ENCODE data around the gene DENND2C. TPM values are rescaled to one million over a fixed set of nuclear protein-coding genes. Genes with fewer than 3 reads are reported as not detected.

Gene DENND2C
- polyA plus RNA-seq, 2 of the 4 experiments (the other 2 are of a cell fraction) = 0.18 to 0.19 TPM

DNA sequence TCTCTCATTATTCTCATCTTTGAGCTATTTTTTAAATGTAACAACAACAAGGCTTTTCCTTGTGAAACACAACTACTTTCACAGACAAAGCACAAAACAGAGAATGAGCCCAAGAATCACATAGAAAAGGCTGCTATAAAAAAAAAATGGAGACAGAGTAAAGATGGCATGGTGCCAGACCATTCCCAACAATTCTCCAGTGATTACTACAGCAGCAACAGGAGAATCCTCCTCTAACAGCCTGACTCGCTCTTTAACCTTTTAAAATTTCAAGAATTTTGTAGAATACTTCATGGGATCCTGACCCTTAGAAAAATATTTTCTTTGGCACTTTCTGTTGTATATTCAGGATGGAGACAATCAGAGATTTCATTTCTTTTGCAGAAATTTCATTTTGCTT, 84.6 kb downstream of the DENND2C start:
- ChIA-PET POLR2A (no interaction called here), CTCF (no interaction called here)
- FAIRE-seq (no peak), DNase-seq (ENCODE audit: low read depth in 1 of 2, low spot score in 1 of 2) (no peak), ATAC-seq (no peak)
- Histone ChIP-seq H3K4me3 (no peak overlapping the region), H3K4me2 (no peak overlapping the region), H3K27ac (no peak overlapping the region), H3K9me3 (no peaks in the 10 kb centered on the region), H3K4me1 (no peaks in the 10 kb centered on the region)
- TF ChIP-seq, protein P1, sequence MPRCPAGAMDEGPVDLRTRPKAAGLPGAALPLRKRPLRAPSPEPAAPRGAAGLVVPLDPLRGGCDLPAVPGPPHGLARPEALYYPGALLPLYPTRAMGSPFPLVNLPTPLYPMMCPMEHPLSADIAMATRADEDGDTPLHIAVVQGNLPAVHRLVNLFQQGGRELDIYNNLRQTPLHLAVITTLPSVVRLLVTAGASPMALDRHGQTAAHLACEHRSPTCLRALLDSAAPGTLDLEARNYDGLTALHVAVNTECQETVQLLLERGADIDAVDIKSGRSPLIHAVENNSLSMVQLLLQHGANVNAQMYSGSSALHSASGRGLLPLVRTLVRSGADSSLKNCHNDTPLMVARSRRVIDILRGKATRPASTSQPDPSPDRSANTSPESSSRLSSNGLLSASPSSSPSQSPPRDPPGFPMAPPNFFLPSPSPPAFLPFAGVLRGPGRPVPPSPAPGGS (IDR thresholded peaks at IDR 0.05) = no peak
- TF ChIP-seq MYC (IDR thresholded peaks at IDR 0.05; ENCODE audit: borderline replicate concordance, low read length) (no peak), JUNB (IDR thresholded peaks at IDR 0.05) (no peak), POLR2A (IDR thresholded peaks at IDR 0.05; ENCODE audit: low read length) (no peak), ZSCAN20 (CRISPR knock-in tag; IDR thresholded peaks at IDR 0.05) (no peak), EP300 (IDR thresholded peaks at IDR 0.05) (no peak), FOSL2 (IDR thresholded peaks at IDR 0.05) (no peak), FOSL2 (CRISPR knock-in tag; IDR thresholded peaks at IDR 0.05) (no peak), CHD2 (IDR thresholded peaks at IDR 0.05; ENCODE audit: low read length, partially characterized antibody) (no peak), ESRRA (IDR thresholded peaks at IDR 0.05; ENCODE audit: borderline replicate concordance, low read length) (no peak), RNF2 (IDR thresholded peaks at IDR 0.05; ENCODE audit: borderline replicate concordance, low read depth) (no peak), FOSB (CRISPR knock-in tag; IDR thresholded peaks at IDR 0.05) (no peak), ZC3H11A (IDR thresholded peaks at IDR 0.05) (no peak)
- TF ChIP-seq, protein P2, sequence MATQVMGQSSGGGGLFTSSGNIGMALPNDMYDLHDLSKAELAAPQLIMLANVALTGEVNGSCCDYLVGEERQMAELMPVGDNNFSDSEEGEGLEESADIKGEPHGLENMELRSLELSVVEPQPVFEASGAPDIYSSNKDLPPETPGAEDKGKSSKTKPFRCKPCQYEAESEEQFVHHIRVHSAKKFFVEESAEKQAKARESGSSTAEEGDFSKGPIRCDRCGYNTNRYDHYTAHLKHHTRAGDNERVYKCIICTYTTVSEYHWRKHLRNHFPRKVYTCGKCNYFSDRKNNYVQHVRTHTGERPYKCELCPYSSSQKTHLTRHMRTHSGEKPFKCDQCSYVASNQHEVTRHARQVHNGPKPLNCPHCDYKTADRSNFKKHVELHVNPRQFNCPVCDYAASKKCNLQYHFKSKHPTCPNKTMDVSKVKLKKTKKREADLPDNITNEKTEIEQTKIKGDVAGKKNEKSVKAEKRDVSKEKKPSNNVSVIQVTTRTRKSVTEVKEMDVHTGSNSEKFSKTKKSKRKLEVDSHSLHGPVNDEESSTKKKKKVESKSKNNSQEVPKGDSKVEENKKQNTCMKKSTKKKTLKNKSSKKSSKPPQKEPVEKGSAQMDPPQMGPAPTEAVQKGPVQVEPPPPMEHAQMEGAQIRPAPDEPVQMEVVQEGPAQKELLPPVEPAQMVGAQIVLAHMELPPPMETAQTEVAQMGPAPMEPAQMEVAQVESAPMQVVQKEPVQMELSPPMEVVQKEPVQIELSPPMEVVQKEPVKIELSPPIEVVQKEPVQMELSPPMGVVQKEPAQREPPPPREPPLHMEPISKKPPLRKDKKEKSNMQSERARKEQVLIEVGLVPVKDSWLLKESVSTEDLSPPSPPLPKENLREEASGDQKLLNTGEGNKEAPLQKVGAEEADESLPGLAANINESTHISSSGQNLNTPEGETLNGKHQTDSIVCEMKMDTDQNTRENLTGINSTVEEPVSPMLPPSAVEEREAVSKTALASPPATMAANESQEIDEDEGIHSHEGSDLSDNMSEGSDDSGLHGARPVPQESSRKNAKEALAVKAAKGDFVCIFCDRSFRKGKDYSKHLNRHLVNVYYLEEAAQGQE (IDR thresholded peaks at IDR 0.05) = no peak
- TF ChIP-seq, protein P3, sequence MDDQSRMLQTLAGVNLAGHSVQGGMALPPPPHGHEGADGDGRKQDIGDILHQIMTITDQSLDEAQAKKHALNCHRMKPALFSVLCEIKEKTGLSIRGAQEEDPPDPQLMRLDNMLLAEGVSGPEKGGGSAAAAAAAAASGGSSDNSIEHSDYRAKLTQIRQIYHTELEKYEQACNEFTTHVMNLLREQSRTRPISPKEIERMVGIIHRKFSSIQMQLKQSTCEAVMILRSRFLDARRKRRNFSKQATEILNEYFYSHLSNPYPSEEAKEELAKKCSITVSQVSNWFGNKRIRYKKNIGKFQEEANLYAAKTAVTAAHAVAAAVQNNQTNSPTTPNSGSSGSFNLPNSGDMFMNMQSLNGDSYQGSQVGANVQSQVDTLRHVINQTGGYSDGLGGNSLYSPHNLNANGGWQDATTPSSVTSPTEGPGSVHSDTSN (IDR thresholded peaks at IDR 0.05) = no peak
- WGBS (ENCODE audit: missing lambda C conversion rate) = 73% methylated on average over 1 of the region's 1 CpG

- Histone ChIP-seq H3K4me1 (no peaks in the 10 kb centered on the region), H3K4me2 (peak within 1 kb of the TSS; percentile 80), H3K4me3 (peak within 1 kb of the TSS; percentile 81), H3K27ac (peak within 1 kb of the TSS; percentile 82 to 89), H3K9me3 (no peaks in the 10 kb centered on the region)
- DNase-seq (ENCODE audit: low read depth in 1 of 2, low spot score in 1 of 2) = peak; percentile 71 to 96
- ChIA-PET POLR2A (no interaction called here), CTCF (interaction anchor here (1.3 kb wide), 1 partner anchor 235 kb away, joined by 3 read pairs; no protein-coding TSS in a partner anchor)
- WGBS (ENCODE audit: missing lambda C conversion rate) = 10% methylated on average over 38 of the region's 40 CpGs
- no peak for FAIRE-seq
- ATAC-seq = peak; percentile 99
- peak; percentile 25 to 76; a peak in 3 of 5 replicates for TF ChIP-seq JUN (IDR thresholded peaks at IDR 0.05)
- no peak for TF ChIP-seq HES2 (IDR thresholded peaks at IDR 0.05)
- TF ChIP-seq ZC3H11A (IDR thresholded peaks at IDR 0.05) = no peak
- no peak for TF ChIP-seq FOXS1 (CRISPR knock-in tag; IDR thresholded peaks at IDR 0.05)
- TF ChIP-seq GATA3 (IDR thresholded peaks at IDR 0.05; ENCODE audit: borderline replicate concordance) = no peak
- TF ChIP-seq HDAC2 (IDR thresholded peaks at IDR 0.05) = no peak
- TF ChIP-seq KDM1A (IDR thresholded peaks at IDR 0.05; ENCODE audit: low read depth) = no peak
- TF ChIP-seq RAD21 (conservative IDR thresholded peaks at IDR 0.05 in 1 of 2, IDR thresholded peaks at IDR 0.05 in 1 of 2) = no peak
- TF ChIP-seq ATOH8 (CRISPR knock-in tag; IDR thresholded peaks at IDR 0.05; ENCODE audit: low read depth) = no peak
- TF ChIP-seq SREBF2 (IDR thresholded peaks at IDR 0.05) = no peak
- TF ChIP-seq RFX5 (IDR thresholded peaks at IDR 0.05) = no peak
- TF ChIP-seq EHMT2 (IDR thresholded peaks at IDR 0.05; ENCODE audit: low read depth) = no peak; the same call in 1 of the 2 replicates
- TF ChIP-seq TP53 (CRISPR knock-in tag; IDR thresholded peaks at IDR 0.05) = no peak
- TF ChIP-seq MAZ (IDR thresholded peaks at IDR 0.05; ENCODE audit: borderline replicate concordance, low read depth, low read length) = no peak
- TF ChIP-seq PHF8 (IDR thresholded peaks at IDR 0.05; ENCODE audit: borderline replicate concordance, low read depth) = peak; percentile 25; the same call in 1 of the 2 replicates
- TF ChIP-seq ZSCAN20 (CRISPR knock-in tag; IDR thresholded peaks at IDR 0.05) = no peak
- TF ChIP-seq HOXA7 (CRISPR knock-in tag; IDR thresholded peaks at IDR 0.05) = no peak
- no peak for TF ChIP-seq HOXB5 (CRISPR knock-in tag; IDR thresholded peaks at IDR 0.05)
- no peak for TF ChIP-seq ESRRA (IDR thresholded peaks at IDR 0.05; ENCODE audit: borderline replicate concordance, low read length)
- no peak for TF ChIP-seq ZNF302 (CRISPR knock-in tag; IDR thresholded peaks at IDR 0.05)
Observed at GRCh38 chr1:114581335-114582287, 88.2 kb downstream of the DENND2C start, which contains the start of gene BCAS2. TSS of gene BCAS2 (minus strand) at chr1:114581615. CDS start at chr1:114581591, 24 bp downstream.
